ENCODE measurements around the gene ULK4. TPM values are rescaled to one million over a fixed set of nuclear protein-coding genes. Genes with fewer than 3 reads are reported as not detected.
"Not testable (repeated sequence)": the region's sequence is repeated elsewhere in the genome, so short reads cannot be mapped to it uniquely, and the experiment has no call there.

ULK4 gene
- polyA plus RNA-seq, 1 experiment = 1.6 TPM

DNA sequence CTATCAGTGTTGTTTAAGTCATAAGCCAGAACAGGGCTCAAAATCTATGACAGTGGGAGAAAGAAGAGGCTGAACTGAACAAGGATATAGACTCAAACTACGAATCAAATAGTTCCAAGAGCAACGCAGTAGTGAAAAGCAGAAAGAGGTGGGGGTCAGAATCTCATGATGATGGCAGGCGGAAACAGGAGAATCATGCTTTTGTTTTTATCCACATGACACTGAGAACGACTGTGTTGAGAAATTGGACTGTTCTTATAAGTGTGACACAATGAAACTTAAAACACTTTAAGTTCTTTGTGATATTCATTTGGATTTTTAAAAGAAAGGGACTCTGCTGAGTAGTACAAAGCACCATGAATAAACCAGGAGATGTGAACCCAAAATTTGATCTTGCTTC, 309.4 kb downstream of the ULK4 start:
- no peaks in the 10 kb centered on the region for H3K27me3 ChIP-seq (ENCODE audit: control insufficient read depth, insufficient read depth, low read length)
- H3K4me3 ChIP-seq (ENCODE audit: low read depth, low read length) = no peak overlapping the region
- H3K36me3 ChIP-seq (ENCODE audit: control insufficient read depth, insufficient read depth, low read length) = no peaks in the 10 kb centered on the region
- POLR2A ChIA-PET = no interaction called here
- TF ChIP-seq CTCF (IDR thresholded peaks at IDR 0.05; ENCODE audit: insufficient read depth, low read depth, low read length) = no peak
- CTCF ChIA-PET = interaction anchor here (1.0 kb wide), 1 partner anchor 229 kb away, joined by 3 read pairs; no protein-coding TSS in a partner anchor
- no peak for DNase-seq (ENCODE audit: low read depth)

DNA sequence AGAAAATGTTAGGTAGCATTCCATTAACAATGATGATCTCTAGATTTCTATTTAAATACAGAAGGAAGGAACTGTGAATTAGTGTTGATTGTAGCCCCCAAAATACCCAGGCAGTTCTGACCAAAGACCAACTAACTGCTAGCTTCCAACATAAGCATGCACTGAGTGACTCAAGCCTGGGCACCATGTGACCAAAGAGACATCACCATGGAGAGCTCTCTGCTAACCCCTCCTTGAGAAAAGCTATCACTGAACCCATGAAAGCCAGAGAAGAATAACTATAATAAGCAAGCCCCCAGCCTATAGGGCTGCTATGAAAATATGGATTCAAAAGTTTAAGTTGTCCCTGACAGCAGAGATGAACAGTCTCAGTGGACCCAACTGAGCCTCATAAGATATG, 310.2 kb downstream of the ULK4 start:
- ChIA-PET CTCF (interaction anchor here (1.0 kb wide), 1 partner anchor 230 kb away, joined by 3 read pairs; no protein-coding TSS in a partner anchor), POLR2A (no interaction called here)
- TF ChIP-seq CTCF (IDR thresholded peaks at IDR 0.05; ENCODE audit: insufficient read depth, low read depth, low read length) = no peak
- no peak for DNase-seq (ENCODE audit: low read depth)
- Histone ChIP-seq H3K36me3 (ENCODE audit: control insufficient read depth, insufficient read depth, low read length) (no peaks in the 10 kb centered on the region), H3K27me3 (ENCODE audit: control insufficient read depth, insufficient read depth, low read length) (no peaks in the 10 kb centered on the region), H3K4me3 (ENCODE audit: low read depth, low read length) (no peak overlapping the region)

- H3K36me3 ChIP-seq (ENCODE audit: control insufficient read depth, insufficient read depth, low read length) = no peaks in the 10 kb centered on the region
- no peak for TF ChIP-seq CTCF (IDR thresholded peaks at IDR 0.05; ENCODE audit: insufficient read depth, low read depth, low read length)
- no peak overlapping the region for H3K4me3 ChIP-seq (ENCODE audit: low read depth, low read length)
- no peak for DNase-seq (ENCODE audit: low read depth)
- no peaks in the 10 kb centered on the region for H3K27me3 ChIP-seq (ENCODE audit: control insufficient read depth, insufficient read depth, low read length)
- ChIA-PET CTCF (no interaction called here), POLR2A (no interaction called here)
These were observed 311.5 kb downstream of the ULK4 start for GRCh38 chr3:41650406-41650805.

GRCh38 chr3:41649129-41649739, 312.7 kb downstream of the ULK4 start:
- no peak for TF ChIP-seq CTCF (IDR thresholded peaks at IDR 0.05; ENCODE audit: insufficient read depth, low read depth, low read length)
- H3K27me3 ChIP-seq (ENCODE audit: control insufficient read depth, insufficient read depth, low read length) = no peaks in the 10 kb centered on the region
- ChIA-PET CTCF (no interaction called here), POLR2A (no interaction called here)
- DNase-seq (ENCODE audit: low read depth) = no peak
- no peak overlapping the region for H3K4me3 ChIP-seq (ENCODE audit: low read depth, low read length)
- H3K36me3 ChIP-seq (ENCODE audit: control insufficient read depth, insufficient read depth, low read length) = no peaks in the 10 kb centered on the region

- CTCF ChIA-PET; POLR2A ChIA-PET; DNase-seq (ENCODE audit: low read depth): not testable (repeated sequence)
These were observed 314.2 kb downstream of the ULK4 start for GRCh38 chr3:41647730-41648129.

GRCh38 chr3:41640076-41640475, 321.8 kb downstream of the ULK4 start:
- no peak overlapping the region for H3K4me3 ChIP-seq (ENCODE audit: low read depth, low read length)
- ChIA-PET POLR2A (no interaction called here), CTCF (no interaction called here)
- no peak for DNase-seq (ENCODE audit: low read depth)
- no peak for TF ChIP-seq CTCF (IDR thresholded peaks at IDR 0.05; ENCODE audit: insufficient read depth, low read depth, low read length)
- no peaks in the 10 kb centered on the region for H3K36me3 ChIP-seq (ENCODE audit: control insufficient read depth, insufficient read depth, low read length)
- H3K27me3 ChIP-seq (ENCODE audit: control insufficient read depth, insufficient read depth, low read length) = no peaks in the 10 kb centered on the region

More at GRCh38 chr3:41647730-41648129, 314.2 kb downstream of the ULK4 start:
- H3K4me3 ChIP-seq (ENCODE audit: low read depth, low read length); H3K36me3 ChIP-seq (ENCODE audit: control insufficient read depth, insufficient read depth, low read length); H3K27me3 ChIP-seq (ENCODE audit: control insufficient read depth, insufficient read depth, low read length): not testable (repeated sequence)

Measured in BJ (cell line).